HG03025 (cell line): ENCODE results near the gene NAA11.

Experiments
- ATAC-seq: cut with Tn5 transposase; IDR thresholded peaks from one replicate; pipeline ENCODE4 v1.9.1; 2021; ENCODE audit warnings: mild to moderate bottlenecking, moderate library complexity; ENCODE audit not compliant: unreplicated experiment, low FRiP score

NAA11 gene

DNA sequence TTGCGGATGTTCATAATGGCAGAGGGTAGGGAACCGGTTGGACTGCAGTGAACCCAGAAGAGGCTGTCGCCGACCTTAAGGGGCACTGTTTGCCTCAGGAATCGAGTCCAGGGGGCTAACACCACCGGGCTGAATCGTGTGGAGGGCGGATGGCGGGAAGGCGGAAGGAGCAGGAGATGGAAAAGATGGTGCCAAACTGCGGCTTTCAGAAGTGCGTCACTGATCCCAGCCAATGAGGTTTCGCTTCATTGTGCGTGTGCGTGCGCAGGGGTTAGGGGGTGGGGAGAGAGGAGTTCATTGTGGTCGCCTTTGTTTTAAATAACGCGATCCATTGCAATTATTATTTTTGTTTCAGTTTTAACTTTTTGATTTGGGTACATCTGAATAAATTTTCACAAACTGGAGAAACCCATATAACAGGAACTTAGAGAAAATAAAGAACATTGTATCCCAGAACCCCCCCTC is at the start of gene NAA11:
Gene NAA11 (minus strand): TSS at position 198 of the 465 bp plus-strand sequence. CDS start 184 bp downstream, at position 14.
- ATAC-seq, result no peak

DNA sequence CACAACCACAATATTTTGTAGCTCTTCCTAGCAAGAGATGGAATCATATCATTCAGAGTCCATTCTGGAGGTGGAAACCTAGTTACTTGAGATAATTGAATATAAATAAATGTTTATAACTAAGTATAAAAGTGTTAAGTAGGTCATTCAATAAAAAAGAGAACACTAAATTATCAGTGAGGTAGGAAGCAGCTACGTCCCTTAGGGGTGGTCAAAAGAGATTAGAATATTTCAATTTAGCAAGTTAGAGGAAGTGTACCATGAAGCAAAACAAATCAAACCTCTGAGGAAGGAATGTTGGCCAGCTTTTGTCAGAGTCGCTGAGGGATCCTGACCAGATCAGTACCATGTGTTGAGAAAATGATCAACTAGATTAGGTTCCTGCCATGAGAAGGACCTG is 44.2 kb upstream of the NAA11 start:
- no peak for ATAC-seq

DNA sequence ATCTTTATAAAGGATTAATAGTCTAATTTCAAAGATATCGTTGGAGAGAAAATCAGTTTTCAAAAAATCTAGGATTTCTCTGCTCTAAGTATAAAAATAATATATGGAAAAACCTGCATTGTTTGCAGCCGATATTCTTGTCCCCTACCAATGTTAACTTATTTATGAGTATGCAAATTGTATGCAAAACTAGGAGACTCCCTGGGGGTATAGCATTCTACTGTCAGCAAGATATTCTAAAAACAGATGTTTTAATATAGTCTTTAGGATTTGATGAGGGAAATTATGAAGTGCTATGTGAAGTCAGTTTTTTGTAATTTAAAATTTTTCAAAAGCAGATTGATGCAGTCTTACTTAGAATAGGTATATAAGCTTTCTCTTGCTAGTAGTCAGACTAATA is 41.2 kb upstream of the NAA11 start:
- no peak for ATAC-seq

DNA sequence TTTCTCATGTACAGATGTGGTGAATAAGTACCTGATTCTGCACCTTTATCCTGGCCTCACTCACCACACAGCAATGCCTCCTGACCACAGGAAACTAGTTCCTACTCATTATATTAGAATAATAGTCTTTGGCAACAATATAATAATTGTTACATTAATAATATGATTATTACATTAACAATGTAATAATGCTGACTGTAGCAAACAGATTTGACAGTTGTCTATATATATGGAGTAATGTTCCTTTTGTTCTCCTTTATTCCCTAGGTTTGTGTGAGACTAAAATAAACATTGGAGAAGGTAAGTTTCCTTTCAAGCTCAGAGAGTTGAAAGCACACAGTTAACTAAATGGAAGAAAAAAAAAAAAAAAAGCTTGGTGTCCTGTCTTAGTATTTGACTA is 40.6 kb upstream of the NAA11 start:
- no peak for ATAC-seq

DNA sequence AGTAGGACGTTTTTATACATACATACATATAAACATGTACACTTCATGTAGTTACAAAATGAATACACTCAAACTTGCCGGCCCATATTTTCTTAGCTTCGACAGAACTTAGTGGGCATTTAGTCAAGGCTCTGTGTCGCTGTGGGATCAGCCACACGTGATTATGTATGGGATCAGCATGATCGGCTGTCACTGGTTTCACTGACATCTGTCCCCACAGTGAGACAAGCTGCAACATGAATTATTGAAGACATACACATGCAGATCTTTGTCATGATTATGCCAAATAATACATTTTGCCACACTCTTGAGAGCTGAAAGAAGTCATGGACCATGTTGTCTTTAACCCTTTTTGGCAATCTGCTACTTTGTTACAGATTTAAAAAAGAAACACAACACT is 38.2 kb upstream of the NAA11 start:
- ATAC-seq, result no peak

DNA sequence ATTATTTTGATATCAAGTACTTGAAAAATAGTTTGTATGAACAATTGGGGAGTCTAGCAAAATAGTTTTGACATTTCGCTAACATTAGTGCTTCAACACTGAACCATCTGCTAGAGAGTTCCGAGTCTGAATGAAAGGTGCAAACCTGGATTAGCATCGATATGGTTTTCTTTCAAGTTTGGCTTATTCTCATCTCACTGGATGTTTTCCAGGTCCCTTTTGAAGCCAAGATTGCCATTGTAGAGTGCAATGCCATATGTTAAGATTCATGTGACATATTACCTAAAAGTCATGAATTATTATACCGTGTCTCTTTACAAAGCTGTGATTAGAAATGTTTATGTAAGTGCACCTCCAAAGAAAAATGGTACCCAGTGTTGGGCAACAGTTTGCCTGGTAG is 36.8 kb upstream of the NAA11 start:
- ATAC-seq, result no peak

DNA sequence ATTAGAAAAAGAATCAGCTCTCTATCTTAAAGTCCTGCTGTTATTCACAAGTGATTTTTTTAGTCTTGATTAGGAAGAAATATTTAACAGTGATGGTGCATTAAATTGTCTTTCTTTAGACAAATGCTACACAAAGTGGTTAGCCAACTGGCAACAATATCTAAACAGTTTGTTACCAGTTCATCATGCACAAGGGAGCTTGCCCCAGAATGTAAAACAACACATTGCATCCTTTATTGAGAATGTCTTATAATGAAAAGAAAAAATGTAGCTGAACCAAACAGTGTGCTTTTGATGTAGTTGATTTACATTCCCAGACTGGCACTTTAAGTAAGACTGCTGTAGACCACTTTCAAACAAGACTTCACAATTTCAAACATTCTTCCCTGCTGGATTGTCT is 34.1 kb upstream of the NAA11 start:
- ATAC-seq, result no peak

DNA sequence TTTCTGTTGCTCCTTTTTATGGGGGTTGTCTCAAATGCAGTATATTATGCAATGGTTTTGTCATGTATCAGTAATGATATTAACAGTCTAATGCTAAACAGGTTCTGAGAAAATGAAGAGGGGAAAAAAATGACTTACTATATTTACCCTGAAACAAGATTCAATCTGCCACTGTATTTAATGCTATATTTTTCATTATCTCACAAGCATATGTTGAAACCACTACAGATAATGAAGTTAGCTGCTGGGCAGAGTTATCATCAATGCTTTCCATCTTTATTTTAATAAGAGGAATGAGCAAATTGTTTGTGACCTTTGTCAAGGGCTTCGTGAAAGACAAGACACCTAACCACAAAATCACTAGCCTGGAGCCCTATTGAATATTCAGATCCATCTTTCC is 32.6 kb upstream of the NAA11 start:
- no peak for ATAC-seq

DNA sequence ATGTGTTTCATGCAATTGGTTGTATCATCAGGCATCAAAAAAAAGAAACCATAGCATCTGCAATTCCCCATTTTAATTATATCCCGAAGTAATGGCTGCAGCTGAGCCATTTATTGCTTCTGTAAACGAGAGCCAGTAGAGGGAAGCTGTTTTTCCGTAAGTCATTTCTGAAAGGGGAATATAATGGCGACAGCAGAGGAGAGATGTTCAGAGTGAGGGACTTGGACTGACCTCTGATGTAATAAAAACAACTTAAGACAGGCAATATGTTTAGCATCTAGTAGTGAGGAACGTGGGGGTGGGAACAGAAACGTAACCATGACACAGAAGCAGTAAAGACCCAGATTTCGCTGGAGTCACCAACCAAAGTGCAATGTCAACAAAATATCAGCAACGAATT is 31.5 kb upstream of the NAA11 start:
- no peak for ATAC-seq

DNA sequence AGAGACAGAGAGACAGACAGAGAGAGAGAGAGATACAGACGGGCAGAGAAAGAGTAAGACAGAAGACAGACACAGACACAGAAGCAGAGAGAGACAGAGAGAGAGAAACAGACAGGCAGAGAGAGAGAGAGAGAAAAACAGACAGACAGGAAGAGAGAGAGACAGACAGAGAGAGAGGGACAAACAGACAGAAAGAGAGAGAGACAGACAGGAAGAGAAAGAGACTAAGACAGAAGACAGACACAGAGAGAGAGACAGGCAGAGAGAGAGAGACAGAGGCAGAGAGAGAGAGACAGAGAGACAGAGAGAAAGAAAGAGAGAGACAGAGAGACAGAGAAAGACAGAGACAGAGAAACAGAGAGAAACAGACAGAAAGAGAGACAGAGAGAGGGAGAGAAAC is 27.2 kb upstream of the NAA11 start:
- no peak for ATAC-seq

DNA sequence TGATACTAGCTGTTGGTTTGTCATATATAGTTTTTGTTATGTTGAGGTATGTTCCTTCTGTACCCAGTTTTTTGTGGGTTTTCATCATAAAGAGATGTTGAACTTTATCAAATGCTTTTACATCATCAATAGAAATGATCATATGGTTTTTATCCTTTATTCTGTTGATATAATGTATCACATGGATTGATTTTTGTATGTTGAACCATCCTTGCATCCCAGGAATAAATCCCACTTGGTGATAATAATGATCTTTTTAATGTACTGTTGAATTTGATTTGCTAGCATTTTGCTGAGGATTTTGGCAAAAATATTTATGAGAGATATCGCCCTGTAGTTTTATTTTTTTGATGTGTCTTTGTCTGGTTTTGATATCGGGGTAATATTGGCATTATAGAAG is 22.5 kb upstream of the NAA11 start:
- ATAC-seq, result no peak

DNA sequence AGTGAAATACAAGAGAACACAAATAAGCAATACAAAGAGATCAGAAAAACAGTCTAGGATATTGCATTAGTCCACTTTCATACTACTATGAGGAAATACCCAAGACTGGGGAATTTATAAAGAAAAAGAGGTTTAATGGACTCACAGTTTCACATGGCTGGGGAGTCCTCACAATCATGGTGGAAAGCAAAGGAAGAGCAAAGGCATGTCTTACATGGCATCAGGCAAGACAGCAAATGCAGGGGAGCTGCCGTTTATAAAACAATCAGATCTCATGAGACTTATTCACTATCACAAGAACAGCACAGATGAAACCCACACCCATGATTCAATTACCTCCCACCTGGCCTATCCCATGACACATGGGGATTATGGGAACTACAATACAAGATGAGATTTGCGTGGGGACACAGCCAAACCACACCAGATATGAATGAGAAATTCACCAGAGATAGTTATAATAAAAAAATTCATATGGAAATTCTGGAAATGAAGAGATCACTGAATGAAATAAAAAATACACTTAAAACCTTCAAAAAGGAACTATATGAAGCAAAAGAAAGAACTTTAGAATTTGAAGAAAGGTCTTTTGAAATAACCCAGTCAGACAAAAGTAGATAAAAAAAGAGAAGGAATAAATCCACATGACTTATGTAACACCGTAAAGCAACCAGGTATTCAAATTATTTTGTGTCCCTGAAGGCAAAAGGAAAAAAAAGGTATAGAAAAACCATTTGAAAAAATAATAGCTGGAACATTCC is 16.2 kb upstream of the NAA11 start:
- ATAC-seq, result no peak

DNA sequence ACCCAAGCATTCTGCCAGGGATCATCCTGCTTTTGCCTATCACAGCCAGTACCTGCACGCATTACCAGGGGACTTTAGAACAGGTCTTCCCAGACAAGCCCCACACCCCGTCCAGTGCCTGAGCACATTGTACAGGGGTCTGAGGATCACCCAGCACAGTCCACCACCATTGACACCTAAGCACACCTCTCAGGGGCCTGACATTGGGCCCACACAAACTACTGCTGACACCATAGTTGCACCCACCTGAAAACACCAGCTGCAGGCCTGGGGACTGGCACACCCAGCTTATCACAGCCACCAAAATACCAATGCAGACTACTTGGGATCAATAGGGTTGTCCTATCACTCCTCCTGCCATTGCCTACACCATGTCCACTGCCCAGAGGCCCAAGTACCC is 14.7 kb upstream of the NAA11 start:
- ATAC-seq, result no peak

DNA sequence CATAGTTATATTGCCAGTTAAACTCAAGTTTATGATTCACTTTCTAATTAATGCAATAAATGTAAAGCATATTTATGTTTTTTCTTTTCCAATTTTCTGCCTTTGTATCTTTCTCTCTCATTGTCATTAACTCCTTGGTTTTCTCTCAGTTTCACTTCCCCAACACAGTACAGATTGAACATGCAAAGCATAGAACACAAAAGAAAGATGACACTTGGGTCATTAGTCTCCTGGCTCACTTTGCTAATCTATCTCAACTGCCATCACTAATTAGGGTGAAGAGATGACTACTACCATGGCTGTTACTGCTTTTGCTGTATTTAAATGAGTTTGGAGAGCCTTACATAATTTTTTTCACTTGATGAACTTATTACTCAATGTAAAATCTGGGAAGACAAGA is 12.3 kb upstream of the NAA11 start:
- ATAC-seq, result no peak

DNA sequence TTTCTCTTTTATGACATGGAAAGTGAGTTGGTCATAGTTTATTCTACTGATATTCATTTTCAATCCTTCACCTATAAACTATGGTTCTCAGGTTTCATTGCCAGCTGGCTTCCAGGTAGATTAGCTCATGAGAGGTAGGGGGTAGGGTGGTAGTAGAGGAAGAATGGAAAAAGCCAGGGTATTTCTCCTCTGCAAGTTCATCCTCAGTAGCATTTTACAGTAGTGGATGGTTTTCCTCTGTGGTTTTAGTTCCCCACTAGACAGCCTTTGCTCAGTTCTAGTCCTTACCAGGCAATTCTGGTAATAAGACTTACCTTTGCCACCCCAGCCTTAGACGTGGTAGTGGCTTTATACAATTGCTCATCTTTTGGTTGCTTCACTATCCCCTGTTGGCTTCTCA is 8.9 kb upstream of the NAA11 start:
- no peak for ATAC-seq

DNA sequence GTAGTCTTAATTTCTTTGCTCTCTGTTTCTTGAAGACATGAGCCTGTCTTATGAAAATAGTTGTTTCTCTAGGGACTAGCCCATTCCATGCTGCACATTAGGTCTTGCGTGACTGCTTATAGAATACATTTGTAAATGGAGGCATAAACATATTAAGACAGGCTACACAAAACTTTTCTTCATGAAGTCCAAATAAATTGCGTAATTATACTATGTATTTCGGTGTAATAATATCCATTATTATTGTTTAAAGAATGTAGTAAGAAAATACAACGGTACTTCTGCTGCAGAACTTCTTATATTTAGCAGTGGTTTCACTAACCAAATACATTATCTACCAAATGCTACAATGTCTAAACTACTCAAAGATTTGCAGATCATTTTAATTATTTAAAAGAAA is 8.5 kb upstream of the NAA11 start:
- ATAC-seq, result no peak

DNA sequence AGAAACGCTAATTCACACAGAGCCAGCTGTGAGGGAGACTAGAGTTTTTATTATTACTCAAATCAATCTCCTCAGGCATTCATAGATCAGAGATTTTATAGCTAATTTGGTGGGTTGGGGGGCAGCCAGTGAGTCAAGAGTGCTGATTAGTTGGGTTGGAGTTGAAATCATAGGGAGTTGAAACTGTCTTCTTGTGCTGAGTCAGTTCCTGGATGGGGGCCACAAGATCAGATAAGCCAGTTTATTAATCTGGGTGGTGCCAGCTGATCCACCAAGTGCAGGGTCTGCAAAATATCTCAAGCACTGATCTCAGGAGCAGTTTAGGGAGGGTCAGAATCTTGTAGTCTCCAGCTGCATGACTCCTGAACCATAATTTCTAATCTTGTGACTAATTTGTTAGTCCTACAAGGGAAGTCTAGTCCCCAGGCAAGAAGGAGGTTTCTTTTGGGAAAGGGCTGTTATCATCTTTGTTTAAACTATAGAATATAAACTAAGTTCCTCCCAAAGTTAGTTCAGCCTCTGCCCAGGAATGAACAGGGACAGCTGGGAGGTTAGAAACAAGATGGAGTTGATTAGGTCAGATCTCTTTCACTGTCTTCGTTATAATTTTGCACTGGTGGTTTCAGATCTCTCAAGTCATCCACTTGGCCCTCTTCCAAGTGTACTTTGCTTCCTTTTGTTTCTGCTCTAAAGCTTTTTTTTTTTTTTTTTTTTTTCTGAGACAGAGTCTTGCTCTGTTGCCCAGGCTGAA is 5.4 kb upstream of the NAA11 start:
- ATAC-seq, result no peak

DNA sequence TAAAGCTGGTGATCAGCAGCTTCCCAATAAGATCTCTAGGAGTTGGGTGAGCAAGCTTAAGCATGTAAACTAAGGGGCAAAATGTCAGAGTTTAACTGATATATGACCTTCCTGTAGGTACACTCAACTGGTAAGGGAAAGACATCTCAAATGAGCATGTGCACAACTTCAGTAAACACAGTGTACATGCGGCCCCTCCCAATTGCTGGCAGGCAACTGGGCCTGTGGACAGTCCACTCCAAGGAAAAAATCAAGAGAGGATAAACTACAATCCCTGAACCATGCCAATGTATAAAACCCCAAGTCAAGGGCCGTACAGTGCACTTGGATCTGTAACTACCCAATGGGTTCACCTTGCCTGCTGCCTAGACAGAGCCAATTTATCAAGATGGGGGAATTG is 4.9 kb upstream of the NAA11 start:
- ATAC-seq, result no peak

DNA sequence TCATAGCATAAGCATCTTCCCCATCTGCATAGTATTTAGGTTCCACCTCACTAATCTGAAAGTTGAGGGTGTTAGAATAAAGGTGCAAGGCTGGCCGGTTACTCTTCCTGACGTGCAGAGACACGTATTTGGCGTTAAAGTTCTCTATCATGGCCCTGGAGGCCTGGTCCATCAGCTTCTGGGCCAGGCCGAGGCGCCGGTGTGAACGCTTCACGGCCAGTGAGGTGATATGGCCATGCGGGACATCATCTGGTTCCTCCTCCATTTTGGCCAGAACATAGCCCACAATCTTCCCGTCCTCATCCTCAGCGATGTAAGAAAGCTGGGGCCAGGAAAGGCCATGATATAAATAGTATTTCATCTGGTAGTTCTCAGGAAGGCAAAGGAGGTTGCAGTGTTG is 425 bp downstream of the NAA11 start:
- no peak for ATAC-seq

DNA sequence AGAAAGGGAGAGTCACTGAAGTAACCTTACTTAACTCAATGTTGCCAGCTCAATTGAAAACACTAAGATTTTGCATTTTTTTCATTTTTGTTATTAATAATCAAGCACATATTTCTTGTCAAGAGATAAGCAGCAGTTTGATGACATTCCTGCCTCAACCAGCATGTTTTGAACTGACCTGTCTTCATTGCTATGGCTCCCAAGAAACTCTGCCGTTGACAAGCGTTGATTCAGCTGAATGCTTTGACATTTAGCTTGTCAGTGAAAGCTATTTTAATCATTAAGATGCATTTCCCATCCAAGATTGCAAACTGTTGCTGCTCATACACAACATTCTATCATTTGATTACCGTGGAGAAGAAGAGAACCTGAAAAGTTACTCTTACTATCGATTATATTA is 5.9 kb downstream of the NAA11 start:
- ATAC-seq, result no peak

DNA sequence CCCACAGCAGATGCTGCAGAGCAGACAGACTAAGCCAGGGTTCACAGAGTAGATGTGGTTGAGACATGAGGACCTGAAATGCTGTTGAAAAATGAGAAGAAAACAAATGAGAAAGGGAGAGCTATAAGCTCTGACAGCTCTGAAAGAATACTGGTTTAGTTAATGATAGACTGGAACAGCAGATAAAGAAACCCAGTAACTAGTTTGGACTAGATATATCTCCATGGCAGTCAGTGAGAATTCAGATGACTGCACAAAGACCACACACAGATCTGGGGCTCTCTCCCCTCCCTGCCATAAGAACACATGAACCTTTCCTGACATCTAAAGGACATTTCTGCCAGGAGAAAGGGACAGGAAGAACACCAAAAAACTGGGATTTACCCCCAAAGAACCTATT is 8.2 kb downstream of the NAA11 start:
- no peak for ATAC-seq

DNA sequence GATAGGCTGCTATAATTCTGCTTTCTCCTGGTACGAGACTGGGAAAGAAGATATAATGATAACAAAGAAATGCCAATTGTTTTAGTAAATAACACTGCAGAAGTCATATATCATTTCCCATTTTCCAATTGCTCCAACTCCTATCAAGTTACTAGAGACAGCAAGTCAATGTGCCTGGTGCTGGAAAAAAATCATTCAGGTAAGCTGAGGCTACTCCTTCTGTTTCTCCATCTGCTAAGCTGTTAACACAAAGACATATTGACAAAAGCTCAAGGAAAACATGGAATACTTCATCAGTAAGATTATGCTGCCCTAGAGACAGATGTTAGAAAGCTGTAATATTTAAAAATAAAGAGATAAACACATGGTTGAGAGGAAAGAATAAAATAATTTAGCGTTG is 10.0 kb downstream of the NAA11 start:
- no peak for ATAC-seq
